Mononuclear cell (primary cell): ENCODE results near the gene KIAA1671. TPM values are rescaled to one million over a fixed set of nuclear protein-coding genes. Genes with fewer than 3 reads are reported as not detected.
"Not testable (repeated sequence)": the region's sequence is repeated elsewhere in the genome, so short reads cannot be mapped to it uniquely, and the experiment has no call there.

Experiments
- H3K27me3 ChIP-seq: 2 replicates; pipeline ENCODE4 v1.6.0; 2011; ENCODE audit warnings: low read length, control low read depth; ENCODE audit not compliant: insufficient read depth
- H3K4me1 ChIP-seq: 2 replicates; pipeline ENCODE4 v1.5.1; 2011; ENCODE audit warnings: mild to moderate bottlenecking, low read length, control low read depth; ENCODE audit not compliant: insufficient read depth
- H3K4me3 ChIP-seq: 2 replicates; pipeline ENCODE4 v1.5.1; 2011; ENCODE audit warnings: mild to moderate bottlenecking, low read length, moderate library complexity
- H3K9me3 ChIP-seq: 2 replicates; pipeline ENCODE4 v1.5.1; 2011; ENCODE audit warnings: low read depth, mild to moderate bottlenecking, control low read depth, low read length
- total RNA-seq: library from RNA; depleted of rRNA; stranded (reverse); fragments of >200 nt; gene quantifications from one replicate; pipeline ENCODE4 v1.2.3, GENCODE V29; 2012

Gene KIAA1671
- total RNA-seq, 1 donor: 0.31 TPM

DNA sequence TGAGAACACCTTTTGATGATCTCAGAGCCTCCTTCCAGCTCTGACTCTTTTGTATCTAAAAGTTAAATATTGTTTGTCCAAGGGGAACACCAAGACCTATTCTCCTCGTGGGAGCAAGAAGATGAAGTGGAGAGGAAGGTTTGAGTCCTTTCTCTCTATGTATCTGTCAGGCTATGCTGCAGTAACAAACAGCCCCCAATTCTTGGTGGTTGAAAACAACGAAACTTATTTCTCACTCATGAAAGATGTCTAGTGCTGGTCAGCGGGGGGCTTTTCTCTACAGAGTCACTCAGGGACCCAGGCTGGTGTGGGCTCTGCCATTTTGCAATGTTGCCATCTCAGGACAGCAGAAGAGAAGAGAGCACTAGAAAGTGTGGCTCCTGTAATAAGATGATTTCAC is 260.7 kb downstream of the KIAA1671 start:
- H3K4me1 ChIP-seq: no peaks in the 10 kb centered on the region
- H3K9me3 ChIP-seq: no peaks in the 10 kb centered on the region

GRCh38 chr22:25216230-25216629 is 263.7 kb downstream of the KIAA1671 start:
- H3K9me3 ChIP-seq: no peaks in the 10 kb centered on the region
- no peaks in the 10 kb centered on the region for H3K27me3 ChIP-seq
- H3K4me3 ChIP-seq: no peak overlapping the region
- no peaks in the 10 kb centered on the region for H3K4me1 ChIP-seq

More for the DNA sequence above, 260.7 kb downstream of the KIAA1671 start:
- Histone ChIP-seq H3K27me3 (no peaks in the 10 kb centered on the region), H3K4me3 (no peak overlapping the region)

GRCh38 chr22:25219211-25219689 is 266.7 kb downstream of the KIAA1671 start, which contains the start of gene CRYBB2:
Gene CRYBB2, plus strand, starts transcription at chr22:25219639. Its CDS starts 1,791 bp downstream, at chr22:25221430.
- Histone ChIP-seq H3K27me3 (no peaks in the 10 kb centered on the region), H3K9me3 (no peaks in the 10 kb centered on the region), H3K4me3 (no peak within 1 kb of the TSS), H3K4me1 (no peaks in the 10 kb centered on the region)

- Histone ChIP-seq H3K27me3 (no peaks in the 10 kb centered on the region), H3K4me1 (no peaks in the 10 kb centered on the region), H3K4me3 (no peak overlapping the region), H3K9me3 (no peaks in the 10 kb centered on the region)
These were observed 267.5 kb downstream of the KIAA1671 start for GRCh38 chr22:25219948-25220442.

- Histone ChIP-seq H3K4me1 (no peaks in the 10 kb centered on the region), H3K27me3 (no peaks in the 10 kb centered on the region), H3K9me3 (no peaks in the 10 kb centered on the region), H3K4me3 (no peak overlapping the region)
These were observed 269.3 kb downstream of the KIAA1671 start for GRCh38 chr22:25221790-25222189.

DNA sequence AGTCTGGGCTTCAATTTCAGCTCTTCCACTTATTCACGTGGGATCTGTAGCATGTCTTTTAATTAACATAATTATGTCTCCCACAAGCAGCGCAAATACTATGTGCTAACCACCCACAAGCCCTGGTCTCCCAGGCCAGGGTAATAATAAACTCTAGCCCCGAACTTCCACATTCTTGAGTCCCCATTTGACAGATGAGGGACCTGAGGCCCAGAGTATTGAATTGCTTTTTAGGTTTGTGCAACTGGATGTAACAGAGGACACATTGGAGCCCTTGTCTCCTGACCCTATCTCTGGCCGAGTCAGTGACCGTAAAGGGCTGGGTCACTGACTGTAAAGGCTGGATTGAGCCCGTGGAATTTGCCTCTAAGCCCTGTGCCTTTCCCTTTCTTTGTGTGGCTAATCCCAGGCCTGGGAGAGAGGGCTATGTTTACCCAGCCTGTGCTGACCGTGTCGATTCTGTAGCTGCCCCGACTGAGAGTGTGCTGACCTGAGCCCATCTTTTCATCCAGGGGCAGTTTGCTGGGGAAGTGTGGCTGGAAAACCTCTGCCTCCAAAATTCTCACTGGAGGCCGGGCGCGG is 270.8 kb downstream of the KIAA1671 start:
- no peaks in the 10 kb centered on the region for H3K27me3 ChIP-seq
- no peaks in the 10 kb centered on the region for H3K9me3 ChIP-seq
- no peak overlapping the region for H3K4me3 ChIP-seq
- H3K4me1 ChIP-seq: no peaks in the 10 kb centered on the region

GRCh38 chr22:25228822-25229221 is 276.3 kb downstream of the KIAA1671 start:
- Histone ChIP-seq H3K27me3 (no peaks in the 10 kb centered on the region), H3K4me3 (no peak overlapping the region), H3K4me1 (no peaks in the 10 kb centered on the region), H3K9me3 (no peaks in the 10 kb centered on the region)

GRCh38 chr22:25230760-25231159 is 278.2 kb downstream of the KIAA1671 start:
- H3K4me3 ChIP-seq, H3K27me3 ChIP-seq, H3K4me1 ChIP-seq, H3K9me3 ChIP-seq: not testable (repeated sequence)

DNA sequence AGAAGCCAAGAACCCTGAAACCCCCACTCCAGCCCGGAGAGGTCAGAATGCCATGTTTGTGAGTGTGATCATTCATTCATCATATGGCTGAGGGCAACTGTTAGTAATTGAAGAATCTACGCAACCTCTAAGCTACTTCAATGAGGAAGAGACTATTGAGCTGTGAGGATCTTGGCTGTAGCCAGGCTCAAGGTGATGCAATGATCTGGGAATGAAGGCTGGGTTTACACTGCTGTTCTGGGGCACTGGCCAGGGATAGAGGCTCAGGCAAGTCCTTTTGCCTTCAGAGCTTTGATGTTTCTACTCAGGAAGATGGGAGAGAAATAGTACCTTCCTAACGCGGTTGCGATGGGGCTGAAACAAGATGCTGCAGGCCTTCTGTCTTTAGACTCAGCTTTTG is 279.8 kb downstream of the KIAA1671 start:
- H3K27me3 ChIP-seq: no peaks in the 10 kb centered on the region
- H3K4me1 ChIP-seq: no peaks in the 10 kb centered on the region
- H3K4me3 ChIP-seq: no peak overlapping the region
- H3K9me3 ChIP-seq: no peaks in the 10 kb centered on the region

DNA sequence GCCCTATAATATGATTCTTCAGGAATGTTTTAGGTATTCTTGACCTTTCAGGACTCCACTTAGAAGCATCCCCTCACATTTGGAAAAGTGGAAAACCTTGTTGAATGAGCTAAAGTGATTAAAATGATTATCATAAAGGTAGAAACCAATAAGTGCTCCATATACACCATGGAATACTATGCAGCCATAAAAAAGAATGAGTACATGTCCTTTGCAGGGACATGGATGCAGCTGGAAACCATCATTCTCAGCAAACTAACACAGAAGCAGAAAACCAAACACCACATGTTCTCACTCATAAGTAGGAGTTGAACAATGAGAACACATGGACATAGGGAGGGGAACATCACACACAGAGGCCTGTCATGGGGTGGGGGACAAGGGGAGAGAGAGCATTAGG is 281.2 kb downstream of the KIAA1671 start:
- H3K4me3 ChIP-seq, H3K9me3 ChIP-seq, H3K27me3 ChIP-seq, H3K4me1 ChIP-seq: not testable (repeated sequence)

DNA sequence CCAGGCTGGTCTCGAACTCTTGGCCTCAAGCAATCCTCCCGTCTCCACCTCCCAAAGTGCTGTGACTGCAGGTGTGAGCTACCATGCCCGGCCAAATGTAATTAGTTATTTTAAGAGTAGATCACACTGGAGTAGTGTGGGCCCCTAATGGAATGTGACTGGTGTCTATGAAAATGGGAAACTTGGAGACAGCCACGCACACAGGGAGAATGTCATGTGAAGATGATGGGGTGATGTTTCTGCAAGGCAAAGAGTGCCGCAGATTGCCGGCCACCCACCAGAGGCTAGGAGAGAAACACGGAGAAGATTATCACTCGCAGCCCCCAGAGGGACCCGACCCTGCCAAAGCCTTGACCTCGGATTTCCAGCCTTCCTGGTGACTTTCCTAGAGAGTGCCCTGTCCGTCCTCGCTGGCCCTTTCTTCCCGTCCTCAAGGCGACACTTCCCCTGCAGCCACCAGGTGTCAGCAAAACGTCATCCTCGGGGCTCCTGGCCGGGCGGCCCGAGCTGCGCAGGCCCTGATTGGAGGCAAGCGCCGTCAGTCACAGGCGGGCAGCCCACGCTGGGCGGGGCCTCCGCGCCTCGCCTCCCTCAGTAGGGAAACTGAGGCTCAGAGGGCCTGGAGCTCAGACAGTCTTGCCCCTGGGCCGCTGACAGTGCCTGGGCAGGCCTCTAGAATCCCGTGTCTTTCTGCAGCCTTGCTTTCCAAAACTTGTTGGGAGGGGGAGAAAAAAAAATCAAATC is 283.2 kb downstream of the KIAA1671 start:
- H3K4me3 ChIP-seq: no peak overlapping the region
- no peaks in the 10 kb centered on the region for H3K27me3 ChIP-seq
- no peaks in the 10 kb centered on the region for H3K4me1 ChIP-seq
- H3K9me3 ChIP-seq: no peaks in the 10 kb centered on the region

GRCh38 chr22:25236417-25236816 is 283.9 kb downstream of the KIAA1671 start:
- no peak overlapping the region for H3K4me3 ChIP-seq
- no peaks in the 10 kb centered on the region for H3K27me3 ChIP-seq
- H3K9me3 ChIP-seq: no peaks in the 10 kb centered on the region
- no peaks in the 10 kb centered on the region for H3K4me1 ChIP-seq

DNA sequence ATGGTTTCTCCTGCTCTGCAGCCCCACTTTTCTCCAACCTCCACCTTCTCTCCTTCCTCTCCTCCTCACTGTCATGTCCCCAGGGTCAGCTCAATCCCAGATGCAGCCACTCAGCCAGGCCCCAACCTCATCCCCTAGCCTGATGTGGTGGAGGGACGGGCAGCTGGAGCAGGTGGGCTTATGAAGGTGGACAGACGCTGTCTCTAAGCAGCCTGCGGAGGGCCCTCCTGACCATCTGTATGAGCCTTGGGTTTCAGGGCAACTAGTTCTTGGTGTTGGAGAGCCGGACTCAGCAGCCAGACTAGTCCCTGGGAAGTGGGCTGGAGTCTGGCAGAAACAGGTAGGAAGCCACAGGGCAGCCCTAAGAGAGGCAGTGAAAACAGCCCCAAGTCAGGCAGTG is 285.0 kb downstream of the KIAA1671 start:
- Histone ChIP-seq H3K4me1 (no peaks in the 10 kb centered on the region), H3K4me3 (no peak overlapping the region), H3K27me3 (no peaks in the 10 kb centered on the region), H3K9me3 (no peaks in the 10 kb centered on the region)

- not testable (repeated sequence) for H3K27me3 ChIP-seq, H3K4me1 ChIP-seq, H3K9me3 ChIP-seq, H3K4me3 ChIP-seq
These were observed 285.5 kb downstream of the KIAA1671 start for GRCh38 chr22:25238058-25238457.
